ENCODE results near the gene INS. TPM values are rescaled to one million over a fixed set of nuclear protein-coding genes. Genes with fewer than 3 reads are reported as not detected.

Gene INS
- total and polyA plus RNA-seq, 2 of the 4 experiments (the other 2 are of a cell fraction) = not detected

DNA sequence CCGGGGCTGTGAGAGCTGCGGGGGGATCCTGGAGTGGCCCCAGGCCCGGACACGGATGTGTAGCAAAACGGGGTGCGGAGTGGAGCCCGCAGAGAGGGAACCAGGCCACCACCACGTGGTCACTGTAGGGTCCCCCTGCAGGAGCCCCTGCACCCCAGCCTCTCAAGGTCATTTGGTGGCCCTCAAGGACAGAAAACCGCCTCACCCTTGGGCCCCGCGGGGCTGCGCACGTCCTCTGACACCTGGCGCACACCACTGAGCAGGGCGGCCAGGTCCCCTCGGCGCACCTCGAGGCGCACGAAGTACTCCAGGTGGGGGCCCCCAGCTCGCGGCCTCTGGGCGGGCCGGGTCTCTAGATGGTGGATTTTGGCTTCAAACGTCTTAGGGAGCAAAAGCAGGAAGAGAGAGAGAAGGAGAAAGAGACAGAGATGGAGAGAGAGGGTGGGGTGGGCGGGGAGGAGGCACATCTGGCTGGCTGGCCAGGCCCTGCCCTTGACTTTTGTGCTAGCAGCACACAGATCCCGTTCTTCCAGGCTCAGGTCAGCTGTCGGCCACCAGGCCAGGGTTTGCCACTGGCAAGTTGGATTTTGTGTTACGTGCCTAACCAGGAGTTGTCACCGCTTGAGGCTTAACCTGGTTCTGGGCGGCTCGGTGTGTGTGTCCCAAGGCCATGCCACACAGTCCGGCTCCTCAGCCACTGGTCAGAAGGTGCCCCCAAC lies 7.4 kb upstream of the INS start:
- no peak overlapping the region for H3K56ac ChIP-seq (ENCODE audit: extremely low read depth, insufficient read depth, low read length)
- no peak overlapping the region for H3K14ac ChIP-seq (replicated peaks; ENCODE audit: low read depth, low read length)
- no peak overlapping the region for H2BK120ac ChIP-seq (ENCODE audit: low read depth, low read length)
- no peak overlapping the region for H2AFZ ChIP-seq (replicated peaks; ENCODE audit: low read length, poor library complexity)
- no peaks in the 10 kb centered on the region; the same call in 1 of the 2 replicates for H4K20me1 ChIP-seq (ENCODE audit: insufficient read depth, low read length)
- H3K79me1 ChIP-seq (ENCODE audit: low read depth in 1 of 2, low read length in 2 of 2) = no peaks in the 10 kb centered on the region
- H3K9me1 ChIP-seq (ENCODE audit: insufficient read depth, low read length) = no peaks in the 10 kb centered on the region
- intact Hi-C loops (cut with micrococcal nuclease) (no loop called here), dilution Hi-C loops (cut with HindIII; ENCODE audit: low sequenced_read_pairs, unreplicated experiment) (no loop called here), in situ Hi-C loops (cut with MboI; ENCODE audit: low sequenced_read_pairs) (no loop called here)
- no peak overlapping the region for H2BK15ac ChIP-seq (ENCODE audit: low read depth, low read length)
- H3K9me3 ChIP-seq (ENCODE audit: control insufficient read depth, insufficient read depth, low read length) = no peaks in the 10 kb centered on the region
- 84% methylated on average over 22 of the region's 33 CpGs; no CpG with 5 or more reads in 1 of the 2 experiments for WGBS, 2 experiments (ENCODE audit: extremely low coverage in 2 of 2, insufficient read length in 1 of 2)
- H2BK5ac ChIP-seq (ENCODE audit: low read depth, low read length, poor library complexity, severe bottlenecking) = no peak overlapping the region
- ChIA-PET POLR2A (ENCODE audit: unreplicated experiment) (no interaction called here), CTCF (no interaction called here)
- H4K5ac ChIP-seq (ENCODE audit: low read depth, low read length) = no peak overlapping the region
- H3K4me1 ChIP-seq (ENCODE audit: control insufficient read depth, insufficient read depth, low read length) = no peaks in the 10 kb centered on the region
- no peak overlapping the region for H3K23ac ChIP-seq (ENCODE audit: low read depth, low read length)
- H3K9ac ChIP-seq (ENCODE audit: low read depth, low read length) = no peak overlapping the region
- H3K36me3 ChIP-seq (ENCODE audit: control insufficient read depth, insufficient read depth, low read length) = no peaks in the 10 kb centered on the region
- no TSS peak for BruUV-seq (replicated peaks)
- H3K27ac ChIP-seq (ENCODE audit: insufficient read depth, low read length) = no peak overlapping the region
- H2BK20ac ChIP-seq (ENCODE audit: low read depth, low read length) = no peak overlapping the region
- DNase-seq (no peak), ATAC-seq (ENCODE audit: low read depth) (no peak)
- H3K27me3 ChIP-seq (ENCODE audit: control insufficient read depth, insufficient read depth, low read length) = peaks cover 13% of the 10 kb centered on the region; the same call in 1 of the 2 replicates
- TF ChIP-seq MAZ (IDR thresholded peaks at IDR 0.05; ENCODE audit: borderline replicate concordance, low read depth, low read length) (no peak), MAFK (IDR thresholded peaks at IDR 0.05; ENCODE audit: low read depth, low read length) (no peak), SMC3 (IDR thresholded peaks at IDR 0.05; ENCODE audit: low read depth, low read length) (no peak), FOS (IDR thresholded peaks at IDR 0.05; ENCODE audit: low read depth, low read length) (no peak), RCOR1 (IDR thresholded peaks at IDR 0.05; ENCODE audit: insufficient replicate concordance, low read length) (no peak), CHD1 (IDR thresholded peaks at IDR 0.05; ENCODE audit: low read depth, low read length) (no peak), MXI1 (IDR thresholded peaks at IDR 0.05; ENCODE audit: borderline replicate concordance, low read depth, low read length) (no peak)
- TF ChIP-seq, protein P1, sequence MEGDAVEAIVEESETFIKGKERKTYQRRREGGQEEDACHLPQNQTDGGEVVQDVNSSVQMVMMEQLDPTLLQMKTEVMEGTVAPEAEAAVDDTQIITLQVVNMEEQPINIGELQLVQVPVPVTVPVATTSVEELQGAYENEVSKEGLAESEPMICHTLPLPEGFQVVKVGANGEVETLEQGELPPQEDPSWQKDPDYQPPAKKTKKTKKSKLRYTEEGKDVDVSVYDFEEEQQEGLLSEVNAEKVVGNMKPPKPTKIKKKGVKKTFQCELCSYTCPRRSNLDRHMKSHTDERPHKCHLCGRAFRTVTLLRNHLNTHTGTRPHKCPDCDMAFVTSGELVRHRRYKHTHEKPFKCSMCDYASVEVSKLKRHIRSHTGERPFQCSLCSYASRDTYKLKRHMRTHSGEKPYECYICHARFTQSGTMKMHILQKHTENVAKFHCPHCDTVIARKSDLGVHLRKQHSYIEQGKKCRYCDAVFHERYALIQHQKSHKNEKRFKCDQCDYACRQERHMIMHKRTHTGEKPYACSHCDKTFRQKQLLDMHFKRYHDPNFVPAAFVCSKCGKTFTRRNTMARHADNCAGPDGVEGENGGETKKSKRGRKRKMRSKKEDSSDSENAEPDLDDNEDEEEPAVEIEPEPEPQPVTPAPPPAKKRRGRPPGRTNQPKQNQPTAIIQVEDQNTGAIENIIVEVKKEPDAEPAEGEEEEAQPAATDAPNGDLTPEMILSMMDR (conservative IDR thresholded peaks at IDR 0.05; ENCODE audit: low read depth, low read length) = no peak
- TF ChIP-seq, protein P2, sequence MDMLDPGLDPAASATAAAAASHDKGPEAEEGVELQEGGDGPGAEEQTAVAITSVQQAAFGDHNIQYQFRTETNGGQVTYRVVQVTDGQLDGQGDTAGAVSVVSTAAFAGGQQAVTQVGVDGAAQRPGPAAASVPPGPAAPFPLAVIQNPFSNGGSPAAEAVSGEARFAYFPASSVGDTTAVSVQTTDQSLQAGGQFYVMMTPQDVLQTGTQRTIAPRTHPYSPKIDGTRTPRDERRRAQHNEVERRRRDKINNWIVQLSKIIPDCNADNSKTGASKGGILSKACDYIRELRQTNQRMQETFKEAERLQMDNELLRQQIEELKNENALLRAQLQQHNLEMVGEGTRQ (IDR thresholded peaks at IDR 0.05; ENCODE audit: low read depth, low read length) = no peak
- TF ChIP-seq, protein P3, sequence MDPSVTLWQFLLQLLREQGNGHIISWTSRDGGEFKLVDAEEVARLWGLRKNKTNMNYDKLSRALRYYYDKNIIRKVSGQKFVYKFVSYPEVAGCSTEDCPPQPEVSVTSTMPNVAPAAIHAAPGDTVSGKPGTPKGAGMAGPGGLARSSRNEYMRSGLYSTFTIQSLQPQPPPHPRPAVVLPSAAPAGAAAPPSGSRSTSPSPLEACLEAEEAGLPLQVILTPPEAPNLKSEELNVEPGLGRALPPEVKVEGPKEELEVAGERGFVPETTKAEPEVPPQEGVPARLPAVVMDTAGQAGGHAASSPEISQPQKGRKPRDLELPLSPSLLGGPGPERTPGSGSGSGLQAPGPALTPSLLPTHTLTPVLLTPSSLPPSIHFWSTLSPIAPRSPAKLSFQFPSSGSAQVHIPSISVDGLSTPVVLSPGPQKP (IDR thresholded peaks at IDR 0.05; ENCODE audit: borderline replicate concordance, low read depth, low read length) = no peak
- no peak overlapping the region for H4K8ac ChIP-seq (ENCODE audit: low read depth in 2 of 2, low read length in 2 of 2)
- H3K4ac ChIP-seq (ENCODE audit: low read depth, low read length) = no peak overlapping the region
- no peak overlapping the region for H3K4me2 ChIP-seq (ENCODE audit: low read depth, low read length)
- H4K91ac ChIP-seq (ENCODE audit: insufficient read depth, low read depth, low read length) = no peak overlapping the region
- no peak overlapping the region for H2AK9ac ChIP-seq (replicated peaks; ENCODE audit: low read depth, low read length, poor library complexity)
- no peak overlapping the region for H3K18ac ChIP-seq (ENCODE audit: low read depth, low read length)
- no peak overlapping the region for H2AK5ac ChIP-seq (ENCODE audit: low read depth, low read length)
- no peak overlapping the region for H3K4me3 ChIP-seq (ENCODE audit: insufficient read depth, low read depth, low read length)

All from IMR-90 (cell line).